Islet of Langerhans (tissue), 1 donor: ENCODE data around the gene CLDN14.

Experiments
- FAIRE-seq: peaks from one replicate; lab custom pipeline; 2011; peaks lifted over from hg19 to GRCh38; lab: Jason Lieb, UNC

Gene CLDN14

DNA sequence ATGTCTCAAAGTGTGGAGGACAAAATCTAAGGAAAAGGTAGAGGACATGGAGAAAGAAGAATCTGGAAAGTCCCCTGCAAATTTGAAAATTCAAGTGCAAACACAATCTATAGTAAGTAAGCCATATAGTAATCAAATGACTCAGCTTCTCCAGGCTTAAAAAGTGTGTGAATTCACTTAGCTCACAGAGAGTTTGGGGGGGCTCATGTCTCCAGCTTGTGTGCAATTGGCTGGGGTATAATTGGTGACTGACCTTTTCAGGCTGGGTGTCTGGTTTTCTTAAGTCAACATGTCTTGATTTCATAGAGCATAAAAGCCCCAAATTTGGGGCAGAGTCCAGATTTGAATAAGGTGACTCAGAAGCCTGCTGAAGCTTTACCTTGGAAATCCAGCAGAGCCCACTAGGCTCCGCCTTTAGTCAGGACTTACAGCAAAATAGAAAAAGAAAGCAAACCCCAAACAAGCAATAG, 8.6 kb downstream of the CLDN14 start:
- FAIRE-seq = no peak

DNA sequence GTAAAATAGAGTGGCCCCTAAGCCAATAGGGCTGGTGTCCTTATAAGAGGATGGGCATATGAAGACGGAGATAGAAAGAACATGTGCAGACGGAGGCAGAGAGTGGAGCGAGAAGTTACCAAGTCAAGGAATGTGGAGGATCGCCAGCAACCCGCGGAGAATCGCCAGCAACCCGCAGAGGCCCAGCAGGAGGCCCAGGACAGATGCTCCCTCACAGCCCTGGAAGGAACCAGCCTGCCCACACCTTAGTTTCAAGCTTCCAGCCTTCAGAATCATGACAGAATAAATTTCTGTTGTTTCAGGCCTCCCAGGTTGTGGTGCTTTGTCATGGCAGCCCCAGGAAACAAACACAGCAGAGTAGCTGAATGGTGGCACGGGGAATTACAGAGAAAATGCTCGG, 9.6 kb downstream of the CLDN14 start:
- FAIRE-seq = no peak

DNA sequence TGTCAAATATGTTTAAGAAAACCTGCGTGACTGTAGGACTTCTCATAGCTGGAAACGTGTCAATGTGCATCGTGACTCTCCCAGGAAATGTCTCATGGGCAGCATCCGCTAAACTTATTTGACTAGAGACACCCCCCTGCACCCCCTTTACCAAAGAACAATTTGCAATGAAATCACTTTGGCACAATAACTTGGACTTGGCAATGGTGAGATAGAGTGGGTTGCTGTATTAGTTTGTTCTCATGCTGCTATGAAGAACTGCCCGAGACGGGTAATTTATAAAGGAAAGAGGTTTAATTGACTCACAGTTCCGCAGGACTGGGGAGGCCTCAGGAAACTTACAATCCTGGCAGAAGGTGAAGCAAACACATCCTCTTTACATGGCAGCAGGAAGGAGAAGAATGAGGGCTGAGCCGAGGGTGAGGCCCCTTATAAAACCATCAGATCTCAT, 13.8 kb downstream of the CLDN14 start:
- FAIRE-seq = no peak

DNA sequence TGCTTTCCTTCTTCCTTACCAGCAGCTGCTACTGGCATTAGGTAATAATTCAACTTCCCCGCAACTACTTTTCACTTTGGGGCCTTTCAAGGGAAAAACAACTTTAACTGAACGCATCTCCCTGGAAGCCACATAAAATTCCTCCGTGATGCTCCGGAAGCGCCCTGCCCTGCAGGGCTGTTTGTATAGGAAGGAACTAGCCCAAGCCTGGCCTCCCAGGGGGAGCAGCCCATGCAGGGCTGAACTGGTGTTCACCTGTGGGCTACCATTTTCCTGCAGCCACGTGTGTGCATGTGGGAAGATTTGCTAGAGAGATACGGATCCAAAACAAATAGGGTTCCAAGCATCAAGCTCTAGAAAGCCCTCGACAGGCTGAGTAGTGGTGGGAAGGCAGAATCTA, 14.4 kb downstream of the CLDN14 start:
- FAIRE-seq = no peak

DNA sequence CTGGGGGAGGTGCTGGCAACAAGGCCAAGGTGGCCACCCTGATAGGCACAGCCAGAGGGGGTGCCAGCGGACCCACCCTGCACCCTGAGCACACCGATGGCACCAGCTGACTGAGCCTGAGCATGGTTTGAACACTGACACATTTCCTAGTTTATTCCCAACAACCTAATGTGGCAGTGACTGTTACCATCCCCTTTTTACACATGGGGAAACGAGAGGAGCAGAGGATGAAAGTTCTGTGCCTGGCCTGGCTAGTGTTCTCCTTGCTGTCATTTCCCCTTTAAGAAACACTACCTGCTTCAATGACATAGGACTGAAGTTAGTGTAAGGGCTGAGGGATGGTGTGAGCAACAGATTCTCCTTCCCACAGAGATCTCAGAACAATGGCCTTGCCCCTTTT, 15.3 kb downstream of the CLDN14 start:
- no peak for FAIRE-seq

DNA sequence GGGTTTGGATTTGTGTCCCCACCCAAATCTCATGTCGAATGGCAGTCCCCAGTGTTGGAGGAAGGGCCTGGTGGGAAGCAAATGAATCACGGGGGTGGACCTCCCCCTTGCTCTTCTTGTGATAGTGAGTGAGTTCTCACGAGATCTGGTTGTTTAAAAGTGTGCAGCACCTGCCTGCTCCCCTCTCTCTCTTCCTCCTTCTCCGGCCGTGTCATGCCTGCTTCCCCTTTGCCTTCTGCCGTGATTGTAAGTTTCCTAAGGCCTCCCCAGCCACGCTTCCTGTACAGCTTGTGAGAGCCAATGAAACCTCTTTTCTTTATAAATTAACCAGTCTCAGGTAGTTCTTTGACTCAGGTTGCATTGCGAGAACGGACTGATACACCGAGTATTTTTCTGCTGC, 15.9 kb downstream of the CLDN14 start:
- no peak for FAIRE-seq

DNA sequence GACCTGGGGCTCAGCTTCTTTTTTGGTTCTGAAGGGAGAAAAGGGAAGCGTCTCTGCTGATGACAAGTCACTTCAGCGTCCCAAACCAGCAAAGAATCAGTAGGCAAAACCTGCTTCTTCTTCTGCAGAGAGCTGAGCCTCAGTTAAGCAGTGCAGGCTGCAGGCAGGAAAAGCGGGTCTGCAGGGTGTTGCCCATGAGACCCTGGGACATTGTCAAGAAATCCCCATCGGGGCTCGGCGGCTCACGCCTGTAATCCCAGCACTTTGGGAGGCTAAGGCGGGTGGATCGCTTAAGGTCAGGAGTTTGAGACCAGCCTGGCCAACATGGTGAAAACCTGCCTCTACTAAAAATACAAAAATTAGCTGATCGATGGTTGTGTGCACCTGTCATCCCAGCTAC, 16.7 kb downstream of the CLDN14 start:
- FAIRE-seq = no peak

DNA sequence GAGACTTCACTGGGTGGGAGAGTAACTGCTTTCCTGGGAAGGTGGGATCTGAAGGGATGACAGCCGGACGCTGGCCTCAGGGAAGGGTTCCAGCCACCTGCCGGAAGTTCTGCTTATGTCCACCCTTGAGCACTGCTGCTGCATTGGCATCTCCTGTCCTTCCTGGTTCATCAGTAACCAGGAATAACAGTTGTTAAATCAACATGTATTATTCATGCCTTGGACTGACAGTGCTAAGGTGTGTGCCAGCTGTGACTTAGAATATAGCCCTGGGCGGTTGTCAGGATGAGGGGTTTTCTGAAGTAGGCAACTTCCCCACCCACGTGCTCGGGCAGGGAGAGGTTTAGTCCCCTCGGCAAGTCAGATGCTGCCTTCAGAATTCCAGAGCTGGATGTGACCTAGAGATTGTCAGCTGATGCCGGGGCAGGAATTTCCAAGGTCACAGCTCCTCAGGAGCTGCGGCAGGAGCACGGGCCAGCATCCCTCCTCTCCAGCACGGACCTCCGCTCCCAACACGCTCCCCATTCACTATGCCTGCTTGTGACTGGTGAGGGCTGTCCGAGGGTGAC, 17.9 kb downstream of the CLDN14 start:
- no peak for FAIRE-seq

DNA sequence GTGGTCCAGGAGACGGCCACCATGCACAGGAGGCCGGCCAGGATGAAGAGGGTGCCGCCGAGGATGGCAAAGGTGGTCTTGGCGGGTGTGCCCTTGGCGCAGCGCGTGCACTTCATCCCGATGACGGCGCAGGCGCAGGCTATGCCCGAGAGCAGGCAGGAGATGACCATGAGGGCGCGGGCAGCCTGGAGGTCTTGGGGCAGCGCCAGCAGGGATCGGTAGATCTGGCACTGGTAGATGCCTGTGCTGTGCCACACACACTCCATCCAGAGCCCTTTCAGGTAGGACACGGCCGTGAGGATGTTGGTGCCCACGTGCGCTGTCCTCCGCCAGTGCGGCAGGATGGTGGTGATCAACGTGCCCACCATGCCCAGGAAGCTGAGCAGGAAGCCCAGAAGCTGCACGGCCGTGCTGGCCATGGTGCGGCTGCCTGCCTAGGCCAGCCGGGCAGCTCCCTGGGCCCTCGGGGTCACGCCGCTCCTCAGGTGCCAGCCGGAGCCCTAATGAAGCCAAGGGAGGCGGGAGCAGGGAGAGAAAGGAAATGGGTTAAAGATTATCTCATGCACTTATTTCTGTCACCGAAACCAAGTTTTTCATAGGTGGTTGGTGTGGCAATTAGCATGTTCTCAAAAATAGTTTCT, 18.5 kb downstream of the CLDN14 start:
- FAIRE-seq = no peak

DNA sequence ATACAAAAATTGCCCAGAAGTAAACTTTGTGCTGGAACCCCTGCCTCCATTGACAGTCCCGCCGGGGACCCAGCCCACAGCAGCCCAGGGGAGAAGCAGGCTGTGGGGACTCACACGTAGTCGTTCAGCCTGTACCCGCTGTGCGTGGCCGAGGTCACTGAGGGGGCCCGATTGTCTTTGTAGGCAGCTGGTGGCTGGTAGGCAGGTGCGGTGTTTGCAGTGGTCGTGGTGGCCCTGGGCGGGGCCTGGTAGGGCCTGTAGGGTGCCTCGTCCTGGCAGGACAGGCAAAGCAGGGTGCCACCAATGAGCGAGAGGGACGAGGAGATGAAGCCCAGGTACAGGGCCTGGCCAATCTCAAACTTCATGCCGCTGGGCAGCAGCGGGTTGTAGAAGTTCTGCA, 19.1 kb downstream of the CLDN14 start:
- FAIRE-seq = no peak

DNA sequence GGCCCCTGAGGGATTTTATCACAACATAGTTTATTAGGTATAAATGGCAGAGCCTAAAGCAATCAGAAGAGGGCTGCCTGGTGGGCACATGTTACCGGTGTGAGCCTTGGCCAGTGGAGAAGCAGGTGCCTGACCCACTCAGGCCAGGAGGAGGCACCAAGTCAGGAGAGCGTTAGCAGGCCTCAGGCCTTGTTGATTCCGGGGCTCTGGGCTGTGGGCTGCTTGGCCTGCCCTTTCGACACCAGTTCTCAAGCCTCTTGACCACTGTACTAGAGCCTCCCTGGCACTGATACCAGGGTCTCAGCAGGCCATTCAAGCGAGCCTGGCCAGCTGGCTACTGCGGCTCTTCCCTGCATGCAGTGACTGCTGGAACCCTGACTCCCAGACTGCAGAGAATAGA, 20.8 kb downstream of the CLDN14 start:
- FAIRE-seq = no peak

DNA sequence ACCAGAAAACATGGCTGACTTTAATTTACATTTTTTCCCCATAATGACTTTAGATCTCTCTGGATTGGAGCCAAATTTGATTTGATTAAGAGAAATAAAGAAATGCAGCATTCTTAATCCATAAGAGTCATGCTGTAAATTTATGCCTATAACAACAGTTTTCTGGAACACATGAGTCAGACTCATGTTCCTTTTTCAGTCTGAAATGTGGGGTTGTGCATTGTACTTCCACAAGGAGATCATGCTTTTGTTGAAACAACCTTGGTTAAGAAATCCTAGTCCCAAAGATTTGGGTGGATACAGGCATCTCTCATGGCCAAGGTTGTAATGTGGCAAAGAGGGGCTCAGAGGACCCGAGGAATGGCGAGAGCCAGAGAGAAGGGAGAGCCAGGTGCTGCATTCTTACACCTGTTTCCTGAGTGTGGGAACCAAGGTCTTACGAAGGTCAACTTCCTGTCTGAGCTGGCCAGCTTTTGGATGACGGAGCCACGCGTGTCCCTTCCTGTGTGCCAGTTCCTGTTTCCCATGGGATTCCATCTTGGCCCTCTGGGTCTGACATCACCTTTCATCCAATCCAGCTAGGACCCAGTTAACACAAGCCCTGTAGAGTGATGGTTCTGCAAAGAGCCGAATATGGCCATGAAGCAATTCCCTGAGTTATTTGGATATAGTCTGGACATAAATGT, 23.1 kb downstream of the CLDN14 start:
- no peak for FAIRE-seq

DNA sequence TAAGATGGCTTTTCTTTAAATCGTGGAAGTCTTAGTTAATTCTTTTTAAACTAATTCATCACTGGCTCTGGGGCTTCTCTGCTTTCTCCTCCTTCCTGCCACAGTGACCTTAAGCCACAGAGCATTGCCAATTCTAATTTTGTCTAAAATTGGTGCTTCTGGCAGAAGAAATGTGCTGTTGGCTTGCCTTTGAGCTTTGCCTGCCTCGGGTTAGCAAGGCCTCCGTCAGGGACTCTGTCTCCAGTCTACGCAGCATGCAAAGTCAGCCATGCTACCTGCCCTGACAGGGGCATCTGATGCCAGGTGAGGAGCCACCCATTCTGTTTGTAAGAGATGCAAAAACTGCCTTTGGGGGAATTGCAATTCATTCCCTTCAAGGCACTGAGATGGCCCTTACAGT, 25.2 kb downstream of the CLDN14 start:
- FAIRE-seq = no peak

DNA sequence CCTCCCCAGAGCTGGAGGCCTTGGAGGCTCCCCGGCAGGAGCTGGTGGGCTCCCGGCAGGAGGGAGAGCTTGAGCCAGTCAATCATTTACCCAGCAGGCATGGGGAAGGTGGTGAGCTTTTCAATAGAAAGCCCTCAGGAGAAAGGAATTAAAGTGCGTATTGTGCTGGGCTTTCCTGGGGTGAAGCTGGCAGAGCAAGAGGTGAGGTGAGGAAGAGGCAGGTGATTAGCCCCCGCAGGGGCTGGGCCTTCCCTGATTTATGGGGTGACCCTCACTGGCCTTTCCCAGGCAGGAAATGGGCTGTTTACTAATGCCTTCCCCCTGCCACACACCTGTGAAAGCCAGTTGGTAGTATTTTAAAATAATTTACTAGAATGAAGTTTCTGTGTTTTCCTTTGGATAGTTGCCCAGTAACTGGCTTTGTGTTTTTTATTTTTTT, 25.8 kb downstream of the CLDN14 start:
- FAIRE-seq = no peak

DNA sequence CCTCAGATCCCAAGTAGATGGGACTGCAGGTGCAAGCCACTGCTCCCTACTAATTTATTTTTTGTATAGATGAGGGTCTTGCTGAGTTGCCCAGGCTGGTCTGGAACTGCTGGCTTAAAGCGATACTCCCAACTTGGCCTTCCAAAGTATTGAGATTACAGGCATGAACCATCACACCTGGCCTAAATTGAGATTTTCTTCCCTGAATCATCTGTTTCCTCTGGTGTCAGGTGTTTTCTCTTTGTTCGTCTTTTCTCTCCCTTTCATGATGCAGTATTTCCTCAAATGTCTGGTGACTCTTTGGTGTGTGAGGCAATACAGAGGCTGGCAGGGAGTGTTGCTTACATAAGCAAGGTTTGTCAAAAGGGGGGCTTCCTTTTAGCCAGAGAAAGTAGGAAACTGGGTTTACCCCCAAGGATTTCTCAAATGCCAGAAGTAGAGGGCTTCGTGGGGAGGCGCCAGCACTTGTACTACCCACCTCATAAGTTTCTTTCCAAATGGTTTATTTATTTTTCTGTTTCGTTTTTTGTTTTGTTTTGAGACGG, 27.6 kb downstream of the CLDN14 start:
- FAIRE-seq = no peak

DNA sequence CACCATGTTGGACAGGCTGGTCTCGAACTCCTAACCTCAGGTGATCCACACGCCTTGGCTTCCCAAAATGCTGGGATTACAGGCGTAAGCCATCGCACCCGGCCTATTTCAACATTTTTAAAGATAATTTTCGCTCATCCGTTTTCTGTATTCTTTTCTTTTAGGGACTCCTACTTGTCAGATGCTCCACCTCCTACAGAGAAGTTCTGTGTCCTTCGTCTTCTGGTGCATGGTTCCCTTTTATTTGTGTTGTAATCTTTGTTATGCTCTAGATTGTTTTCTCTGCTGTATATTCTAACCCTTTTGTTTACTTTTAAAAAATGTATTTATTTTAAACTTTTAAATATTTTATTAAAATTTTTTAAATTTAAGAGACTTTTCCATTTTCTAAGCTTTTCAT, 28.4 kb downstream of the CLDN14 start:
- FAIRE-seq = no peak

DNA sequence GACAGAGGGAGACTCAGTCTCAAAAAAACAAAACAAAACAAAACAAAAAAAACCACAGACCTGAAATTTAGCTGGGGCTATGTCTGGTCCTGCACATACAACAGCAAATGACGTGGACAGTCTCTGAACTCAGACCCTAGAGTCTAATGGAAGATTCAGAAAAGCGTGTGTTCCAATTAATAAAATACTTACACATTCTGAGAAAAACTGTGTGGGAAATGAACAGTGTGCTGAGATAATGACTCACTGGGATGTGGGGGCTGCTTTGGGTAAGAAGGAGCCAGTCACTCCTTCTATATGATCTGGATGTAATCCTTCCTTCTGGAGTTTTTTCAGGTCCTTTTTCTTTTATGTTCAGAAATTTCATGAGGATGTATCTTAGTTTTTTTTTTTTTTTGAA, 29.4 kb downstream of the CLDN14 start:
- no peak for FAIRE-seq

DNA sequence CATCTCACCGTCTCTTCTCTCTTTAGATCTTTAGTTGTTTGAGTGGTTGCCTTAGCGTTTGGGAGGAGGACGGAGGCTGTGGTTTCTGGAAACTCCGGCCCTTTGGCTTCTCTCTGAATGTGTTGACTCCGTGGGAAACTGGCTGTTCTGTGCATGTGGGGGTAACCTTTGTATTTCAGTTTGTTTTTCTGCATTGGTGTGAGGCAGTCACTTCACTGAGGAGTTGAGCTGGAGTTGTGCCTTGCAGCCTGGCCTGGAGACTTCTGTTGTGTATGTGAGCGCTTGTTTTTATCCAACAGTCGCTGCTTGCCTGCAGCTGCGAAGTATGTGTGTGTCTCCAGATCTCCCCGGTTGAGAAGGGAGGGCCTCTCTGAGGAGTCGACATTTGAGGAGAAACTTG, 33.6 kb downstream of the CLDN14 start:
- no peak for FAIRE-seq

DNA sequence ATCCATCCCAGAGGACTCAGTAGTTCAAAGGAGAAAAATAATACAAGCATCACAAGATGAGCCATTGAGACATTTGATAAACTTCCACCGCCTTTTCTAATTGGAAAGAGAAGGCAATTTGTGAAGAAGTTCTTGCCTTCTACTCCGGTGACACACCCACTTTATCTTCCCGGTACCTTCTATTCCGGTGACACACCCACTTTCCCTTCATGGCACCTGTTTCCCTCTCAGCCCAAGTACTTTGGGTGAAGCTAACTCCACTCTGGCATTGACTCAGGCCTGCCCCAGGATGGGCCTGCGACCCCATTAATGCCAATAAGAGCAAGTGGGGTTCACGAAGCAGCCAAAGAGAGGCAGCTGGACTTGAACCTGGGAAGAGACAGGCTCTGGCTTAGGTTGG, 38.2 kb downstream of the CLDN14 start:
- no peak for FAIRE-seq

DNA sequence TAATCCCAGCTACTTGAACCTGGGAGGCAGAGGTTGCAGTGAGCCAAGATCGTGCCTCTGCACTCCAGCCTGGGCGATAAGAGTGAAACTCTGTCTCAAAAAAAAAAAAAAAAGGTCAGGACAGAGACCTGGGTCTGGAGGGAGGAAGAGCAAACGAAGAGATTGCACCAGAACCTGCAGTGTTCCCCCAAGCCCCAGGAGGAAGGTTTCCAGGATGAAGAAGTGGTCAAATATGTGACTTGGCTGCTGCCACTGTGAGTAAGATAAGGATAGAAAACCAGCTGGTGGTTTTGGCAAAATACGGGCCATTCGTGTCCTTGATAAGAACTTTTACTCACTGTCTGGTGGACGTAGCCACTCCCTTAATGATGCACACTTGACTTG, 42.2 kb downstream of the CLDN14 start:
- FAIRE-seq = no peak

DNA sequence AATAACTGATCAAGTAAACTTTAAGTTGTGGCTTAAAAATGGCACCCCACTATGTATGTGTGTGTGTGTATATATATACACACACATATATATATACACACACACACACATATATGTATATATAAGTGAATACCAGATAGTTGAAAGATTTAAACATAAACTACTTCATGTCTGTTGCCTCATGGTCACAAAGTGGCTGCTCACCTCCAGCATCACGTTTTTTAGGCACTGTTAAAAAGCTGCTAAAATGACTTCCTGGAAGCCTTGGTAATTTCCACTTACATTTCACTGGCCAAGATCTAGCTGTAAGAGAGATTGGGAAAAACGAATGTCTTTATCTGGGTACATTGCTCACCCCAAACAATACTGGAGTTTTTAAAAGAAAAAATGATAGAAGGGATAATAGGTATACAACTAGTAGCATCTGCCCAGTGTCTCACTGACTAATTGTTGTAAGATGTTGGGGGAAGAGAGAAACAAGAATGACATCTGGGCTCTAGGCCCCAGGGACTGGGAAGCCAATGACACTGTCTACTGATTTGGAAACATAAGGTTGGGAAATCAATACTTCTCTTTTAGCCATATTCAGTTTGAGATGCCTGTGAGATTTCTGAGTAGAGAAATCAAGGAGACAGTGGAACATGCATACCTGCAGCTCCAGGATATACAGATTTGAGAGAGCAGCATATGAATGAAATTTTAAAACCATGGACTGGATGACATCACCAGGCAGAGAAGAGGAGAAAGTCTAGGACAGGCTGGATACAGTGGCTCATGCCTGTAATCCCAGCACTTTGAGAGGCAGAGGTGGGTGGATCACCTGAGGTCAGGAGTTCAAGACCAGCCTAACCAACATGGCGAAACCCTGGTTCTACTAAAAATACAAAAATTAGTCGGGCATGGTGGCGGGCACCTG, 42.8 kb downstream of the CLDN14 start:
- no peak for FAIRE-seq

DNA sequence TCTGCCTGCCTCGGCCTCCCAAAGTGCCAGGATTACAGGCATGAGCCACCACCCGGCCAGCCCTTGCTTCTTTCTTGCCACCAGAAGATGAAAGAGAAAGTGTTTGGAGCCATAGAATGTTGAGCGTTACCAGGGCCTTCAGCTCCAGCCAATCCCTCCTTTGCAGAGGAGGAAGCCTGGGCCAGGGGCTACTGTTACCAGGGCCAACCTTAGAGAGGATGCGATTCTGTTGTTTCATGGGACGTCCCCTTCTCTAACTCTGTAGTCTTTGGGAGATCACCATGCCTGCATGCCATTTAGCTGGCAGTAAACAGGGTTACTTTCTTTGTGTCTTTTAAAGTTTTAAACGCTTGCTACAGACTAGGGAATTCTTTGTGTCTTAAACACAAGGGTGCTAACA, 45.8 kb downstream of the CLDN14 start:
- FAIRE-seq = no peak
